Dedifferentiated amniotic fluid mesenchymal stem cell (primary cell): ENCODE results near the gene MARK3.

Source experiments
- DNase-seq: peaks from one replicate; pipeline ENCODE4 v3.0.0-alpha.2; 2016; ENCODE audit errors: extremely low spot score

Gene MARK3

DNA sequence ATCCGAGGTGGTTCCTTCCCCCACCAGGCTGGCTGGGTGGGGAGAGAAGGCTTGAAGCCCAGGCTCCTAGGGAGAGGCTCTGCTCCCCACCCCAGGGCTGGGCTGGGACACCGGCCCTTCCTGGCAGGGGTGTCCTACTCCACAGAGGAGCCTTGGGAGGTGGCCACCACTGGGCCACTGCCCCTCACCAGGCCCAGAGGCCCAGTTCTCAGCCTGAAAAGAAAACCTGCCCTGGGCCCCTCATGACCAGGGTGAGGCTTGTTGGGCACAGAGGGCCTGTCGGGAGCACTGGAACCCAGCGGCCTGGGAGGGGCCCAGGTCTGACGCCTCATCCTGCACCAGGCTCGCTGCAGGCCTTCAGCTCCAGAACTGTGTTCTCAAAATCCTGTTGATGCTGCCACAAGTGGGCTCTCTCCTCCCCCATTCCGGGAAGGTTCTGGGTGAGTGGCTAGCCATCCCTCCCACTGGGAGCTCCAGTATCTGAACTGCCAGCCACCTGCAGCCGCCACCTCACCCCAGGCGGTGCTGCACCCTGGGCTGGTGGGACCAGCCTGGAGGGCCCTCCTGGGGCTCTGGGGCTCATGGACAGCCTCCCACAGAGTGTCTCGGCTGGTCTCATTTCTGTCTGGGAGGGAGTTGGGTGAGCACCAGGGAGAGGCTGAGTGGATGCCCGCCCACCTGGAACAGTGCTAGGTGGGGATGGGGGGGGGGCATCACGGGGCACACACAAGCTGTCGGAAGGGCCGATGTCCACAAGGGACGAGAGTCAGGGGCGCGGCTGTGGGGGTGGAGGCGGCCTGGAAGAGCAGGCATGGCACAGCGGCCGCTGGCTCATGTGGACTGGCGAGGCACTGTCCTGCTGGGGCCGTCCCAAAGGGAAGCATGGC, 165.5 kb downstream of the MARK3 start:
- no peak for DNase-seq

DNA sequence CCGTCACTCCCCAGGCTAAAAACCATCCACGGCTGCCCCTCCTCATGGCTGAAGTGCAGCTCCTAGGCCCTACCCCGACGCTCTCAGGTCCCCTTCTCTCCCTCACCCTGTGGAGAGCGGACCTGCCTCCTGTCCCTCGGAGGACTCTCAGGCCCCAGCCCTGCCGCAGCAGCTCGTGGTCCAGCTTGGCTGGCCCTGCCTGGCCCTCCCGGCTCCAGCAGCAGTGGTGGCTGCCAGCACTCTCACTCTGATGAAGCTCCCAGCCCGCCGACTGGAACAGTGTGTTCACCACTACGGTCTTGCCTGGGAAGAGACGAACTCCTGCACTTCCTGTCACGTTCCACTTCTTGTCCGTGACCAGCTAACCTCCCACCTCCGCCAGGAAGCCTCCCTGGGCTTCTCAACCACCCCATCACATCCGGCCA, 166.1 kb downstream of the MARK3 start:
- DNase-seq: no peak

DNA sequence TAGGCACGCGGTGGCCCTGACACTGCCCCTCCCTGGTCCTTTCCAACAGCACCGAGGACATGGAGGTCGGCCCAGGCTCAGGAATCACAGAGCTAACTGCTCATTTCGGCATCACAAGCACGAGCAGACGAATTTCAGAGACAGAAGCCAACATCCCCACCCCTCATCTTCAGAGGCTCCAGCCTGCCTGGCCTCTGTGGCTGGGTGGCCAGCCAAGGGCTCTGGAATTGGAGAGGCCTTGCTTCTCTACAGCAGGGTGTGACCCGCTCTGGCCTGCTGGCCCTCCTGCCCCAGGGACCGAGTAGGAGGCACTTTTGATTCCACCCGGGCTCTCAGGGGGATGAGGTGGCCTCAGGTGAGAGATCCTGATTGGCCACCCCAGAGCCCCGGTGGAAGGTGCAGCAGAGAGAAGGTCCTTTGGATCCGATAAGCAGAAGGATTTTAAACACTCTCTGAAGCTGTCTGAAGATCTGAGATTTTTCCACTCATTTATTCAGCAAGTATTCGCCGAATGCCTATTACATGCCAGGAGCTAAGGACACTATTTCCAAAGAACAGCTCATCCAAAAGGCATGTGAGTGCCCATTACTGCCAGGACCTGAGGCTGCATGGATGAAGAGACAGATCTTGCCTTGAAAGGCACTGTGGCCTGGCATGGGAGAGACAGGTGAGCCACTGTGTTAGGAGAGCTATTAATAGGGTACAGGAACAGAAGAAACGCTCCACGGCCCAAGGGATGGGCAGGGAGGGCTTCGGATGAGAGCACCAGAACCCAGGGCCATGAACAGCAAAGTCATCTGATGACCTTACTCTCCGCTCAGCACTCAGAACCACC, 167.0 kb downstream of the MARK3 start:
- peak; percentile 73 for DNase-seq

DNA sequence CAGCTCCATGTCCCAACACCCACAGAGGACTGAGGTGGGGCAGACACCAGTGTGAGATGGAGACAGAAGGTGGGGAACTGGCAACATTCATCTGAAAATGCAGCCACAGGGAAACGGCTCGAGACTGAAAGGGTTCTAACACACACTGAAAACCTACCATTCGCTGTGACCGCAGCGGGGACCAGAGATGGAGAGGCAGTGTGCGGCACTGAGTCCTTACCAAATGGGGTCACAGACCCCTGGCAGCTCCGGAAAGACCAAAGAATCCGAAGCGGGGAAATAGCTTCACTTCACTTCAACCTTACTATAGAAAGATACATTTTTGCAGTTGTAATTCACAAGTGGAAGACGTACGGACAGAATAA, 167.6 kb downstream of the MARK3 start:
- DNase-seq: no peak
